GM19193 (cell line): ENCODE results near the gene IGFBPL1.

Experiments used
- POLR2A ChIP-seq: IDR thresholded peaks from 4 replicates; pipeline ENCODE4 v1.6.1; 2011; ENCODE audit not compliant: insufficient read depth, insufficient read length; ENCODE audit errors: extremely low read depth

Gene IGFBPL1

GRCh38 chr9:38423973-38424843 lies at the start of gene IGFBPL1:
TSS of gene IGFBPL1 (minus strand) at chr9:38424454. CDS start at chr9:38424424, 30 bp downstream.
- TF ChIP-seq POLR2A = no peak

DNA sequence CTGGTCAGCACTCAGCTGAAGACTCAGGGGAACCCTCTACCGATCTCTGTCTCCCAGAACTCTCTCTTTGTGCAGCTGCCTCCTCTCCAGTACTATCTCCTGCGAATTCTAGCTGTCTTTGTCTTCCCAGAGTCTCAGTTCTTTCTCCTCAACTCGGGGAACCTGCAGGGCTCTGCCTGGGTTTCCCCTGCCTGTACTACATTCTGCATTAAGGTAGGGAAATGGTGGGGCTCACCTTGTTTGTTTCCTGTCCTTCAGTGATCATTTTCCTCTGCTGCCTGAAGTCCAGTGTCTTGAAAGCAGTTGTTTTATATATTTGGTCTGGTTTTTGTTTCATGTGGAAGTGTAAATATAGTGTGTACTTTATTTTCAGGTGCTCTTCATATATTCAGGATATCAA lies 43.1 kb upstream of the IGFBPL1 start:
- no peak for TF ChIP-seq POLR2A

GRCh38 chr9:38453835-38454234 lies 29.6 kb upstream of the IGFBPL1 start:
- TF ChIP-seq POLR2A = no peak

DNA sequence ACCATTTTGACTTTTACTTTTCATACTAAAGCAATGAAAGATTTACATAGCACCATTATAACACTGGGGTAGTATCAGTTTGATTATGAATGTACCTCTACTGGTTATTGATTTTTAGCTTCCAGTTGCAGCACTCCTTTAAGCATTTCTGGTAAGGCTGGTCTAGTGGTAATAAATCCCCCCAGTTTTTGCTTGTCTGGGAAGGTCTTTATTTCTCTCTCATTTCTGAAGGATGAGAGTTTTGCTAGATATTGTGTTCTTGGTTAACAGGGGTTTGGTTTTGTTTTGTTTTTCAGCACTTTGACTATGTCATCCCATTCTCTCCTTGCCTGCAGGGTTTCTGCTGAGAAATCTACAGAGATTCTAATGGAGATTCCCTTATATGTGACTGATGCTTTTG lies 26.9 kb upstream of the IGFBPL1 start:
- no peak for TF ChIP-seq POLR2A

- TF ChIP-seq POLR2A = no peak
Measured at GRCh38 chr9:38447703-38448102, 23.4 kb upstream of the IGFBPL1 start.

DNA sequence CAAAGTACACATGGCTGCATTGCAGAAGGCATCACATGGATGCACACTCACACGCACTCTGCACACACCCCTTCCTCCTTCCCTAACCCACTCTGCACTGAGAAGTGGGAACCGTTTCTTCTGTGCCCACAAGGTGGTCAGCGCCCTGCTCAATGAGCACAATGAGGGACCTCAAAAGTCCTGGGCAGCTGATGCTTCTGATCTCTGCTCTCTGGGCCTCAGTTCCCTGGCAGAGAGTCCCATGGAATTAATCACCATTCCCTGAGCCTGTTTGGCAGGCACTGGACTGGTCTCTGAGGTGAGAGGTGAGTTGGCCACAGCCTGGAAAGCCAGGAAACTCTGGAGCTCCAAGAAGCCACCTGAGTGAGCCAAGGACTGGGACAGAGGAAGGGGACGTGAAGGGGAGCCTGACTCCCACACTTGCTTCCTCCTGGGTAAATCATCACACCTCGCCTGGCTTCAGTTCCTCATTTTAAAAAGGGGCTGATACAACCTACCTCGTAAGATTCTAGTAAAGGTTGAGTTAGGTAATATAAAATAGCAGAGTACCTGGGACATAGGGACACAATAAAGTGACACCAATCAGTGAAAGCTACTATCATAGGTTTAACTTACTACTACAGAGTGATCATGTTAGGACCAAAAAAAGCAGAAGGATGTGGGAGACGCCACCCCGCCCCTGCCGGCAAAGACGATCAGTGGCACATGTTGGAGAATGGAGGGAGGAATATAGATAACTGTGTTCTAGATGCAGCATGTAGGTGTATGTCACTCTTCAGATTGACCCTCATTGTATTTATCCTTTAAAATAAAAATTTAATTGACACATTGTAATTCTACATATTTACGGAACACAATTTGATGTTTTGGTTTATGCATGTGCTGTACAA lies 21.1 kb upstream of the IGFBPL1 start:
- no peak for TF ChIP-seq POLR2A

DNA sequence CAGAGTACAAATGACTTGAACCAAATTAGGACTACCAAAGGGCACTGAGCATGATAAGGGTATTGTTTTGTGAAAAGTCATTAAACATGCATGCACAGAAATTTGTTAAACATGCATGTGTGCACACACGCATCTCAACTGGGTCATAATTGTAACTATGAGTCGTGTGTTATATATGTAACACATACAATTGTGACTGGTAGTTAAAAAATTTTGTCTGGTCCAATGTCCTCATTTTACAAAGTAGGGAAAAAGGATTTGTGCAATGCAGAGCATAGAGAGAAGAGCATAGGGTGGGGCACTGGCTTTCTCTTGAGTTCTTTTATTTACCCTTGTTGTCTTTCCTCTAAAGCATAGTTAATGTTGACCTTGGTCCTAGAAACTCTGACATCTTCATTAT lies 19.3 kb upstream of the IGFBPL1 start:
- no peak for TF ChIP-seq POLR2A

GRCh38 chr9:38443181-38443580 lies 18.9 kb upstream of the IGFBPL1 start:
- no peak for TF ChIP-seq POLR2A

- no peak for TF ChIP-seq POLR2A
Measured at GRCh38 chr9:38442473-38443096, 18.3 kb upstream of the IGFBPL1 start.

DNA sequence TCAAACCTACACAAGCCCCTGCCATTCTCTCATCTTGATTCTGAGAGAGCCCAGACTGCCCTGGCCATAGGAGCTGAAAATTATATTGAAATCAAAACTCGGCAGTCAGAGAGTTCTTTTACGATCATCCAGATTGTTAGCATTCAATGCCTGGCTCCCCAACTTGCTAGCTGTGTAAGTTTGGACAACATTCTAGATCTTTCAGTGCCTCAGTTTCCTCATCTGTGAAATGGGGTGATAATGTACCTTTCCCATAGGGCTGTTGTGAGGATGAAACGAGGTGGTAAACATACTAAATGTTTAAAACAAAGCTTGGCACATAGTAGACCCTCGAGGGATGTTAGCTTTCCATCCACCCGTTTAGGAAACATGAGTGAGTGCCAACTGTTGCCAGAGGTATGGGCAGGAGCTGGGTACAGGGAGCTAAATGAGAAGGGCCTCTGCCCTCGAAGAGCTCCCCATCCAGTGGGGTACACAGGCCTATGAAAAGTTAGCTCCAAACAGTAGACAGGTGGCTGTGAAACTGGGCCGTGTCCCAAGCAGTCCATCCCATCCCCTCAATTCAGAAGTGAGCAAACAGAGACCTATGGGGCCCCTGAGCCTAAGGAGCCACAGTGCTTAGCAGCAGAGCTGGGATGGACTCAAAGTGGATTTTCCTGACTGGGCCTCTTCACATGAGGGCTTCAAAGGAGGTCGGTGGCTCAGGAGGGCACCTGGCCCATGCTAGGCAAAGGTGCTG lies 17.3 kb upstream of the IGFBPL1 start:
- no peak for TF ChIP-seq POLR2A

- no peak for TF ChIP-seq POLR2A
Measured at GRCh38 chr9:38440516-38440915, 16.3 kb upstream of the IGFBPL1 start.

- TF ChIP-seq POLR2A = no peak
Measured at GRCh38 chr9:38439916-38440301, 15.7 kb upstream of the IGFBPL1 start.

- no peak for TF ChIP-seq POLR2A
Measured at GRCh38 chr9:38439291-38439915, 15.1 kb upstream of the IGFBPL1 start.

- no peak for TF ChIP-seq POLR2A
Measured at GRCh38 chr9:38437193-38437823, 13.1 kb upstream of the IGFBPL1 start.
